Left ventricle myocardium inferior (tissue), 1 donor: ENCODE measurements around the gene TMC1. TPM values are rescaled to one million over a fixed set of nuclear protein-coding genes. Genes with fewer than 3 reads are reported as not detected.

Source experiments
- DNase-seq: peaks from one replicate; pipeline ENCODE4 v3.0.0-alpha.2; 2020
- H3K27ac ChIP-seq: fragments of 200-600 bp; replicated peaks from 2 replicates; pipeline ENCODE4 v1.8.0; 2021
- H3K27me3 ChIP-seq: fragments of 200-600 bp; 2 replicates; pipeline ENCODE4 v1.8.0; 2021; ENCODE audit warnings: low read depth
- H3K36me3 ChIP-seq: fragments of 200-600 bp; 2 replicates; pipeline ENCODE4 v1.8.0; 2021
- H3K4me1 ChIP-seq: fragments of 200-600 bp; 2 replicates; pipeline ENCODE4 v1.8.0; 2021
- H3K4me3 ChIP-seq: fragments of 200-600 bp; 2 replicates; pipeline ENCODE4 v1.8.0; 2021; ENCODE audit warnings: mild to moderate bottlenecking, moderate library complexity
- H3K9me3 ChIP-seq: fragments of 200-600 bp; replicated peaks from 2 replicates; pipeline ENCODE4 v1.8.0; 2021
- CTCF ChIP-seq: fragments of 200-600 bp; IDR thresholded peaks from 2 replicates; pipeline ENCODE4 v1.8.0; 2021; ENCODE audit warnings: antibody characterized with exemption, mild to moderate bottlenecking, borderline replicate concordance
- intact Hi-C: fragments of 100-400 bp; cut with micrococcal nuclease; formaldehyde crosslinking; loops from one replicate; pipeline ENCODE4 v1.11.0; 2022
- total RNA-seq: library from RNA; stranded (reverse); fragmentation: NEBNext Ultra II Directional; extraction: Animal tissue kit (Norgen Biotek cat#: 25700); gene quantifications from one replicate; pipeline ENCODE4 v1.2.1, GENCODE V29; 2021
- donor health status: DM: no; HTN: yes; CAD: no; lungs with severe emphysema.

Gene TMC1
- total RNA-seq, 1 donor from 2014 or later = 0.25 TPM

DNA sequence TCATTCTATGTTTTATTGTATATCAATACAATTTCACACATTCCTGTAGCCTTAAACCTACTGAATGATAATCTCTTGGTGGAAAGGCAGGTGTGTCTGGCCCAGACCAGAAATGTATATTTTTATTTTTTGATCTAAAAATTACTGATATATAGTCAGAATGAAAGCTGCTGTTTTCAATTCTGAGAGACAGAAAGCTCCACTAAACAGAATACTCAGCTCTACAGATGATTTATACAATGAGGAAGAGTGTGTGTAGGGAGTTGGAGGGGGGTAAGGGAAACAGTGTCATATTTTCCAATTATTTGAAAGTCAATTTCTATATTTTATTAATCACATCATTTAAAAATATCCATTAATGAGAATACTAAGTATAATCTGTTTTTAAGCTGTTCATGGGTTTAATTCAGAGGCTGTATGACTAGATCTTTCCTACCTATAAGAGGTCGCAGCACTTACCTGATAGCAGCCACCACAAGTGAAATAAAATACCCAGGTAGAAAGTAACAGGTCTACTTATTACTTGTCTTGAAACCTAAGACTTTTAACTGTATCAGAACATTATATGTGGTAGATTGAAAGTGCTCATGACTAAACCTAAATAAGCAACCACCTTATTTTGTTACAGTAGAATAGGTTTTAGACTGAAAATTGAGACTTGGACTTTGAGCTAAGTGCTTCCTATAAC lies 183.4 kb downstream of the TMC1 start:
- intact Hi-C loops = loop anchor here (10.0 kb wide), 1 partner anchor 60 kb away; no protein-coding TSS in a partner anchor
- no peak for TF ChIP-seq CTCF
- Histone ChIP-seq H3K4me3 (no peak overlapping the region), H3K27ac (no peak overlapping the region), H3K27me3 (no peaks in the 10 kb centered on the region), H3K36me3 (no peaks in the 10 kb centered on the region), H3K4me1 (no peaks in the 10 kb centered on the region), H3K9me3 (no peaks in the 10 kb centered on the region)
- no peak for DNase-seq

- DNase-seq = no peak
- H3K27ac ChIP-seq = no peak overlapping the region
- intact Hi-C loops = no loop called here
- TF ChIP-seq CTCF = no peak
- H3K9me3 ChIP-seq = peaks cover 10% of the 10 kb centered on the region
- no peaks in the 10 kb centered on the region for H3K4me1 ChIP-seq
- no peaks in the 10 kb centered on the region for H3K27me3 ChIP-seq
- no peak overlapping the region for H3K4me3 ChIP-seq
- H3K36me3 ChIP-seq = no peaks in the 10 kb centered on the region
Observed at GRCh38 chr9:72718503-72718902, 197.1 kb downstream of the TMC1 start.

DNA sequence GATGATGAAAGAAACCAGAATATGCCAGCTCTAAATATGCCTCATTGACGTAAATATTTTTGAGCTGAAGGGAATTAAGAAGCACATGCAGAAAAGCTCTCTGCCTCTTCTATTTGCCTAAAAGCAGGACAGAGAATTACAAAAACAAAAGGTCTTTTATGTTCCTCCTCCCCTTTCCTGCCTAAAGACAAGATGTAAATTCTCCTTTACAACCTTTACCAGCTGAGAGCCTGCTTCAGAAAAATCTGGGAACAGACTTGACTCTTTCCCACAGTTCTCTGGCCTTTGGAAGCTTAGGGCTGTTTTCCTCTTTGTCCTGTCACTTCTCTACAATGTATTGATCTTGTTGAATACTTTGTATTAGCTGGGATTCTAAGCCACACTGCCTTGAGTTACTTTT lies 199.7 kb downstream of the TMC1 start:
- TF ChIP-seq CTCF = no peak
- Histone ChIP-seq H3K36me3 (no peaks in the 10 kb centered on the region), H3K27me3 (no peaks in the 10 kb centered on the region), H3K4me1 (no peaks in the 10 kb centered on the region), H3K9me3 (peaks cover 18% of the 10 kb centered on the region), H3K27ac (no peak overlapping the region), H3K4me3 (no peak overlapping the region)
- intact Hi-C loops = no loop called here
- DNase-seq = no peak

GRCh38 chr9:72726947-72727346 lies 205.5 kb downstream of the TMC1 start:
- Histone ChIP-seq H3K4me3 (no peak overlapping the region), H3K4me1 (no peaks in the 10 kb centered on the region), H3K27ac (no peak overlapping the region), H3K27me3 (no peaks in the 10 kb centered on the region), H3K36me3 (no peaks in the 10 kb centered on the region), H3K9me3 (peaks cover 17% of the 10 kb centered on the region)
- DNase-seq = no peak
- intact Hi-C loops = no loop called here
- TF ChIP-seq CTCF = no peak

GRCh38 chr9:72728031-72728770 lies 206.8 kb downstream of the TMC1 start:
- H3K36me3 ChIP-seq = no peaks in the 10 kb centered on the region
- no peaks in the 10 kb centered on the region for H3K4me1 ChIP-seq
- no peak overlapping the region for H3K4me3 ChIP-seq
- intact Hi-C loops = no loop called here
- no peak for TF ChIP-seq CTCF
- H3K9me3 ChIP-seq = peaks cover 10% of the 10 kb centered on the region
- H3K27me3 ChIP-seq = no peaks in the 10 kb centered on the region
- no peak for DNase-seq
- no peak overlapping the region for H3K27ac ChIP-seq
